NCI-H345 treated with DMSO at 0.1 percent for 48 hours (cell line): ENCODE data around the gene CCL14.

ENCODE experiments used
- DNase-seq: peaks from one replicate; lab custom pipeline; 2025; ENCODE audit not compliant: unreplicated experiment; lab: John Stamatoyannopoulos, UW

CCL14 gene

DNA sequence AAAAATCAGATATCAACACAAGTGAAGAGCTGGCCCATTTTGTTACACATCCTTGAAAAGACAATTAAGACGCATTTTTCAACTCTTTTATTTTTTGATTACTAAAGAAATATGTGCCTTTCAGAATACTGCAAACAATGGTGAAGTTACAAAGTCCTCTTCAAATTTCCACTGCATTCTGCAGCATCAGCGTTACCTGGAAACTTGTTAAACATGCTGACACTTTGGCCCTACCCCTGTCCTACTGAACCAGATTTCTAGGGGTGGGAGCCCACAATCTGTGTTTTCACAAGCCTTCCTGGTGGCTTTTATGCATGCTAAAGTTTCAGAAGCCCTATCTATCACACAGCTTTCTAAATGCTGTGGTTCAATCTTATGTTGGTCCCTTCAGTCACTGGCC is 4.5 kb upstream of the CCL14 start:
- DNase-seq: no peak

DNA sequence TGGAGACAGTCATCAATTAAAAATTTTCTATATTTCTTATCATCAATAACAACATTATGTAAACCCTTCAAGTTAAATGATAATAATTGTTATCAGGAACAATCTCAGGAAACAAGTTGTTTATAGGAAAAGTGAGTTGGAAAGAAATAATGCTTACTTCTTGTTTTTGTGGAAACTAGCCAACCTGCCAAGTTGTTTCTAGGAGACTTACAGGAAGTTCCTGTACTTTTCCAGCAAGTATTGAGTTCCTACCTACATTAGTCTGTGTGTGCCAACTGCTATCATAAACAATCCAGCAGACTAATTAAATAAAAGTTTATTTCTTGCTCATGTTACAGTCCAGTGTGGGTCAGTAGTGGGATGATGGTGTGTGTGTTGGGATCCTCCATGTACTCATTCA is 1.6 kb upstream of the CCL14 start:
- DNase-seq: no peak

DNA sequence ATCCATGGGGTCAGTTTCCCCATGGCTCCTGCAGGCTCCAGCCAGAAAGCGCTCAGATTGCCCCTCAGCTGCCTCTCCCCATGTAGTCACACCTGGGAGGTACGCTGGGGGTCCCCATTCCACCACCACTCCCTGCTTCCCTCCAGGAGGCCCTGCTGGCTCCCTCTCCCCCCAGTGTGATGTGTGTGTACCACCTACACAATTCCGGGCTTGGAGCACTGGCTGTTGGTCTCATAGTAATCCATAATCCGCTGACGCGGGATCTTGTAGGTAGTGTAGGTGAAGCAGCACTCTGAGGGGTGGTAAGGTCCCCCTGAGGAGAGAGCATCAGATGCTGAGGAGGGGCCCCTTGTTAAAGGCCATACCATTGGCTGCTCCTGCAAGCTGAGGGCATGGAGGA is 2.4 kb downstream of the CCL14 start:
- no peak for DNase-seq

DNA sequence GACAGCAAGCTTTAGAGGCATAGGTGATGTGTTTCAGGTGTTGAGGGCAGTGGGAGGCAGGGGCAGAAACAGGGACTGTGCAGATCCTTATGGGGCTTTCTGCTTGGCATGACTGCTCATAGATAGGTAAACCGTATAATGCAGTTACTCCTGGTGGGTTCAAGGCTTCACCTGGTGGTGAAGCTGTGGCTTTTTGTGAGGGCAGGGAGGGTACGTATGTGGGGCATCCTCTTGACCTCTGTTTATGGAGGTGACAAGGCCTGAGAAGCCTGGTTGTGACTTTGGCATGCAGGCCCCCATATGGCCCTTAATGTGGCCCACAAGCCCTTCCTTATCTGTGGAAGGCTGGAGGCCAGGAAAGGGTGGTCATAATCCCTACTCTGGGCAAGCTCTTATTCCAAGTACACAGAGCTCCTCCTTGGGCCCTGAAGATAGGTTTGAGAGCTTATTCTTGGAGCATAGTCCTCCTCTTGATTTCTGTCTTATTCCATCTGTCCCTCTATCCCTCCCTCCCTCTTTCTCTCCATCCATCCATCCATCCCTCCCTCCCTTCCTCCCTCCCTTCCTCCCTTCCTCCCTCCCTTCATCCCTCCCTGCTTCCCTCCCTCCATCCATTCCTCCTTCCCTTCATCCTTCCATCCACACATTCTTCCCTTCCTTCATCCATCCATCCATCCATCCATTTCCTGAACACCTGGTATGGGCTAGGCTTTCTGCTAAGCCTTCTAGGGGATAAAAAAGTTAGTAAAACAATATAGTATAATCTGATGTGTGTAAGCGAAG is 3.9 kb downstream of the CCL14 start:
- DNase-seq: no peak

DNA sequence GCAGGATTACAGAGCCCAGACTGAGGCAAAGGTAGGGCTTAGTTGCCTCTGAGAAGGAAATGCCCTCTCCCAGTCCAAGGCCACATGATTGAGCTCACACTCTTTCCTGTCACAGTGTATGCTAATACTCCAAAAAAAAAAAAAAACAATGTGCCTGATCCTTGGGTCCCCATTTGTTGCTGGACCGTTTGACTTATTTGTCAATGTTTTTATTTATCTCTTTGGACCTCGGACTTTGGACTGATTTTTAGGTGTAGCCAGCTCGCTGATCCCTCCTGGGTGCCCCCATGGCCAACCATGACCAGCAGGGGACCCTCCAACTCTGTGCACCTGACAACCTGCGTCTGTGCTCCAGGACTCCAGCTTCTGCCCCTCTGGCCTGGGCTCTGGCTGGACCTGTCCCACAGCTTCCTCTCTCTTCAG is 4.6 kb downstream of the CCL14 start:
- no peak for DNase-seq

DNA sequence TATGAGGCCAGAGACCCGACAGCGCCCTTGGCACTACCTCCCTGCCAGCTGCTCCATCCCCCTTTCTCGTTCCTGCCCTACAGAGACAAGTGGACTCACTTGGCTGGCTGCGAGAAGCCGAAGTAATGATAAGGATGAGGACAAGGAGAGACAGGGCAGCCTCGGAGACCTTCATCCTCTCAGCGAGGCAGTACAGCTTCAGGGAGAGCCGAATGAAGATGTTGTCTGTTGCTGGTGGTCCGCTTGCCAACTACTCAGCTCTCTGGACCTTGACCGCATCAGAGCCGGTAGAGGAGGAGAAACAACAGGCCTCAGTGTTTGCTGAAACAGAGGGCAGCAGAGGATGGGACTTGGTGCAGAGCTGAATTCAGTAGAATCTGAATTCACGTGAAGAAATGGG is 5.3 kb downstream of the CCL14 start, which contains the start of gene CCL16:
TSS of gene CCL16 (minus strand) at position 252 of the 400 bp plus-strand sequence. CDS start at position 175, 77 bp downstream.
- no peak for DNase-seq

DNA sequence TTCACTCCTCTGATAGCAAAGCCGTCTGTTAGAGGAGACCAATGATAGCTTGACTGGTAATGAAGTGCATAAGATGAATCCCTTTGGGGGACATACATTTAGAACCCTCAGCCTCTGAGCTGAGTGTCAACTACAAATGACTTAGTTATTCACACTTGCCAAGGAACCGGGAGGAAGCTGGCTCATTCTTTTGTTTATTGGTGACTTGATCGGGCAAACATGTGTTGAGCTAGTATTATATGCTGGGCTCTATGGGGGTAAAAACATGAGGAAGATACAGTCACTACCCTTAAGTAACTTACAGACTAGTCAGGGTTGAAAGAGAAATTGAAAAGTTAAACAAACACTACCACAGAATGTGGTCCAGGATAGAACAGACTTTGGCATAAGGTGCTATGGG is 8.2 kb downstream of the CCL14 start:
- no peak for DNase-seq

DNA sequence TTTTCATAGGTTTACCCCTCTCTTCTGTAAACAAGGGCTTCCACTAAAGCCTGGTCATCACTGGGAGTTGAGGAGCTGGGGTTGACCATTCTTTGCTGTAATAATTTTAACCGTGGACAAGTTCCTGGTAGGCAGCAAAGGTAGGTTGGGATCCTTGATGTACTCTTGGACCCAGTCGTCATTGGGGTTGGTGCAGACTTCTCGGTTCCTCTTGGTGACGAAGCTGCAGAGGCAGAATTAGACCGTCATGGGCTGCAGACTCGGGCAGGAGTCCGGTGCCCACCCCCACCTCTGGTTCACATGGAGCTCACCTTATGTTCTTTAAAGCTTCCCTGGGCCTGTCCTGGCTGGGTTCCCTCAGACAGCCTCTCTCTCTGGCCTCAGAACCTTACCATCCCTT is 9.0 kb downstream of the CCL14 start:
- DNase-seq: no peak

DNA sequence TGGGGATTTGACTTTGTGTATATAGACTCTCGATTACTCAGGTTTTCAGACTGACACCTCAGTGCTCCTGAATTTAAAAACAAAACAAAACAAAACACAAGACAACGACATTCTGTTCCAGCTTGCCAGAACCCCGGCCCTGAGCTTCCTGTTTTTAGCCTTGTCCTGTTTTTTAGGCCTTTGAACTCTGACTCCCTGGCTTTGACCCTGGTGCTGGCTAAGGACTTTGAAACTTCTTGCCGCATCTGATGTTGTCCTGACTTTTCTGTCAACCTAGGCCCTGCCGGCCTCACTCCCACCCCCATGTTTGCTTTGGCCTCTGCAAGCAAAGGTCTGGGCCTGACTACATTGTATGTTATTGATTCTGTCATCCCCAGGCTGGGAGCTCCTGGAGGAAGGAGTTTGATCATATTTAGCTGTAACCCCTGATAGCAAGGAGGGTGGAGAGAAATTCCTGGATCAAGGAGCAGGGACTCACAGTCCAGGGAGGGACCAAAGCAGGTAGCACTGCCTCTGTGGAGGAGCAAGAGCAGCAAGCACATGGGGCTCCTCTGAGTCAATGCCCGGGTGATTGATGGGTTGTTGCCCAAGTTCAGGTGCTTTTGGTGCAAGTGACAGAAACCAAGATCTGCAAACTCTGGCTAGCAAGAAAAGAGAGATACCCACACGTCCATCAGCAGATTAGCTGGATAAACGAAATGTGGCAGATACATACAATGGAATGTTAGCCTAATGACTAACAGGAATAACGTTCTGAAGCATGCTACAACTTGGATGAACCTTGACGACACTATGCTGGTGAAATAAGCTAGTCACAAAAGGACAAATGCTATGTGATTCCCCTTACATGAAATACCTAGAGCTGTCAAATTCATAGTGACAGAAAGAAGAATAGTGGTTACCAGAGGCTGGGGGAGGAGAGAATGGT is 12.9 kb downstream of the CCL14 start:
- DNase-seq: no peak

DNA sequence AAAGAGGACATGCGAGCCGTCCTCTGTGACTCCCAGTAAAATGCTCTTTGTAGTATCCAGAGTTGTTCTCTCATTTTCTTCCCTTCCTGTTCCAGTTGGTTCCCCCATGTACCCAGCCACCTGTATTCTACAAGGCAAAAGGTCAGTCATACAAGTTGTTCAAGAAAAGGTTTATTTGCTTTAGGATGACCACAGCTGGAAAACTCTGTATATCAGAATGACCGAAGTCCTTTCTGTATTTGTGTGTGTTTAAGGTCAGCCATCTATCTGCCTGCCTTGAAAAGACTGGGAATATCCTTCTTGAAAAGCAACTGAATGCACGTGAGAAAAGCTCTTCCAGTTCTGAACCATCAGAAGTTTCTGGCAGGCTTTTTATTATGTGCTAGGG is 13.6 kb downstream of the CCL14 start:
- no peak for DNase-seq

DNA sequence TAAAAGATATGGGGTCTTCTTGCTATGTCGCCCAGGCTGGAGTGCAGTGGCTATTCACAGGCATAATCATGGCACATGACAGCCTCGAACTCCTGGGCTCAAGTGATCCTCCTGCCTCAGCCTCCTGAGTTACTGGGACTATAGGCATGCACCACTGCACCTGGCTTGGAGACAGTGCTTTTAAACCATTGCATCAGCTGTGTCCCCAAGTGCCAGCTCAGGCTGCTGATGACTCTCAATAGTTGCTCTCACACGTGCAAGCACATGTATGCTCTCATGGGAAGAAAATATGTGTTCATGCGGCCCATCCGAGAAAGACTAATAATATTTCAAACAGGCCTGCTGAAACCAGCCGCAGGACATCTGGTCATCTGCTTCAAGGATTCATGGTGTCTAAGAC is 14.0 kb downstream of the CCL14 start:
- no peak for DNase-seq

DNA sequence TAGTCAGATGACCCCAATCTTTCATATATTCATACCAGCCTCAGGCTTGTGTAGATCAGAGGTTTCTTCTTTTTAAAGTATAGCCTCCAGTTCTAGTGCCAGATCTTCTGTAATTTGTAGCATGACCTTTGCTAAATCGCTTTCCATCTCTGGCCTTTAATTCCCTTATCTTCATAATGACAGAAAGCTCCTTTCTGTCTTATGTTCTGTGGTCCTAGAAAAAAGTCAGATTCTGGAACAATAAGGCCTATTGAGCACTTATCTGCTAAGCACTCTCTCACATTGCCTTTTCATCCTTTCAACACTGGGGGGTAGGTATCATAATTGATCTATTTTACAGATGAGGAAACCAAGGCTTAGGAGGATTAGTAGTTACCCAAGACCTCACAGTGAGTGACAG is 14.5 kb downstream of the CCL14 start:
- no peak for DNase-seq

DNA sequence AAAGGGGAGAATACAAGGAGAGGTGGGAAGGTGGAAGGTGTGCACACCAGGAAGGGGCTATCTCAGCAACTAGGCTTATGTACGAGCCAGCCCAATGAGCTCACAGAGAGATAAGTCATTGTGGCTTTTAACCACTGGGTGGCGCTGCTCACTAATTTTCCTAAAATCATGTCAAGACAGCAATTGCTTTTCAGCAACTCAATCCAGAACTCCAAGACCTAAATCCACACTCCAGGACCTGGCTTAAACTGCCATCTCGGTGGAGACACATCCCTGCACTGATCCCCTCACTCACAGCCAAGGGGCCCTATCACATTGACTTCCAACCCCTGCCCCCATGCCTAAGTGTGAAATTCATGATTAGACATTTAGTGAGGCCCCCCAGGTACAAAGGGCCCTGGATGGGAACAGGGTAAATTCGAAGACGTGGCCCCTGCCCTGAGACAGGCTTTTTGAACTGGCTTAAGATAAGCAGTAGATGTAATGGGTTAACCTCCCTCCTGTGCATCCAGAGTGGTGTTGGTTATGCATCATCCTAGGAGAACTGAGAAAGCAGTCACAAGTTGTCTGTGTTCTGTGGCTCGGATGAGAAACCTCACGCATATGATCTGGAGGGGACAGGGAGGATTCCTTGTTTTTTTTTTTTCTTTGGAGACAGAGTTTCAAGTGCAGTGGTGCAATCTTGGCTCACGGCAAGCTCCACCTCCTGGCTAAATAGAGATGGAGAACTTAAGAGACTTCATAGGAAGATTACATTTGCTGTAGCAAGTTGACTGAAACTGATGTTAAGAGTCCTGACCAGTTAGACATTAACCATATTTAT is 16.8 kb downstream of the CCL14 start:
- DNase-seq: peak; percentile 68

DNA sequence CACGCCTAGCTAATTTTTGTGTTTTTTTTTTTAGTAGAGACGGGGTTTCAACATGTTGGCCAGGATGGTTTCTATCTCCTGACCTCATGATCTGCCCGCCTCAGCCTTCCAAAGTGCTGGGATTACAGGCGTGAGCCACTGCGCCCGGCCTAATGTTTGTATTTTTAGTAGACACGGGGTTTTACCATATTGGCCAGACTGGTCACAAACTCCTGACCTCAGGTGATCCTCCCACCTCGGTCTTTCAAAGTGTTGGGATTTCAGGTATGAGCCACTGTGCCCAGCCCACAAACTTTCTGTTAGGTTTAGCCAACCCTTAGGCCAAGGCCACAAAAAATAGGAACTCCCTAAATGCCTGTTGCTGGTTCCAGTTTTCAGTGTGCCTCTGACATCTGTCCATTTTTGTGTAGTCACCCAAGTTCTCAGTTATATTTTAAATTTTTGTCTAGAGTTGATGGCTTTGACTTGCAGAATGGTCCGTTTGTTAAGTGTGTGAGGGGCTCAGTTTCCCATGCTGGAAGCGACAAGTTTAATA is 17.9 kb downstream of the CCL14 start:
- DNase-seq: no peak

DNA sequence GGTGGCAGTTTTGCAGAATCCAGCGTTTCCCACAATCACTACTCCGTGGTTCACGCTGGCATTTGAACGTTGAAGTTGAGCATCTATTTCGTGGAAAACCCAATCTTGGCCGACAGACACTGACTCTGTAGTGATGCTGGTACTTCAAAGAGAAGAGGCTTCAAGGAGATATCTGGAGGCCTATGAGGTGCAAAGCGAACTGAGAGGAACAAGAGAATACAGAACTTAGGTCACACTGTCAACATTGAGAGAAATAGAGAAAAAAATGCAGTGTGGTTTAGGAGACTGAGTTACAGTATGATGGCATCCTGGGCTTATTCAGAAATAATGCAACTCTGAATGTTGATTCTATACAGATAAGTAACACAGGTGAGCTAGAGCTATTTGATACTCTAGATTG is 21.3 kb downstream of the CCL14 start:
- no peak for DNase-seq

DNA sequence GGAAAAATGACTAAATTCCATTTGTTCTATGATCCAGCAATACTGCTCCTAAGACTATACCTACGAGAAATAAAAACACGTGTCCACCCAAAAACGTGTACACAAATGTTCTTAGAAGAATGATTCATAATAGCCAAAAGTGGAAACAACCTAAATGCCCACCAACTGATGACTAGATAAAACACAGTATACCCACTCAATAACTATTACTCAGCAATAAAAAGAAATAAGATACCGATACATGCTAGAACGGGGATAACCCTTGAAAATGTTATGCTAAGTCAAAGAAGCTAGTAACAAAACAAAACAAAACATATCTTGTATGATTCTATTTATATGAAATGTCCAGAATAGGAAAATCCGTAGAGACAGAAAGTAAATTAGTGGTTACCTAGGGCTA is 22.9 kb downstream of the CCL14 start:
- DNase-seq: no peak

DNA sequence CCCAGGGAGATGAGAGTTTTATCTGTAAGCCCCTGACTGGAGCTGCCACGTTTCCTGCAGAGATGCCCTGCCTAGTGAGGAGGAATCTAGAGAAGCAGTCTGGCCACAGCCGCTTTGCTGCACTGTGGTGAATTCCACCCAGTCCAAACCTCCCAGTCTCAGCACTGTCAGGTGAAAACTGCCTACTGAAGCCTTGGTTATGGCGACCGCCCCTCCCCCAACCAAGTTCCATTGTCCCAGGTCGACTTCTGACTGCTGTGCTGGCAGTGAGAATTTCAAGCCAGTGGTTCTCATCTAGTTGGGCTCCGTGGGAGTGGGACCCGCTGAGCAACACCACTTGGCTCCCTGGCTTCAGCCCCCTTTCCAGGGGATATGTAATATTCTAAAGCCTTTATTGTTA is 32.8 kb downstream of the CCL14 start:
- no peak for DNase-seq

DNA sequence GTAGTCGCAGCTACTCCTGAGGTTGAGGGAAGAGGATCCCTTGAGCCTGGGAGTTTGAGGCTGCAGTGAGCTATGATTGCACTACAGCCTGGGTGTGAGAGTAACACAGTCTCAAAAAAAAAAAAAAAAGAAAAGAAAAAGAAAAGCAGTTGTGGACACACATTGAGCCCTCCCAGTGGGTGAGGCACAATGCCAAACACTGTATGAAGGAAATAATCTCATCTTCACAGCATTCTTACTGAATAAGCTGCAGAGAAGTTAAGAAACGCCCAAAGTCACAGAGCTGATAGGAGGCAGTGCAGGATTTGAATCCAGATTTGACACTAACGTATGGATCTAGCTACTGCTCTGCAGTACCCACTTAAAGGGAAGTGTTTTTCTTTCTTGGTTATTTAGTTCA is 37.1 kb downstream of the CCL14 start:
- no peak for DNase-seq

DNA sequence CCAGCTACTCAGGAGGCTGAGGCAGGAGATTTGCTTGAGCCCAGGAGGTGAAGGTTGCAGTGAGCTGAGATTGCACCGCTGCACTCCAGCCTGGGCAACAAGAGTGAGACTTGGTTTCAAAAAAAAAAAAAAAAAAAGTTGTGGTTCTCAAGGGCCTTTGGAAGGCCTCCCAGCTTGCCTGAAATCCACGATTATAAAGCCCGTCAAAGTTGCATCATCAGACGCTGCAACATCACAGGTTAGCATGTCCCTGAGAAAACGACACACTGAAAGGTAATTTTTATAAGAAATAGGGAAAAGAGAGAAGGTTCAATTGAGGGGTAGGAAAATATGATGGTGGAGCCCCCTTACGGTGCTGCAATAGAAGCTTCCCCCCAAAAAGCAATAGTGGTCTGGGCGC is 38.4 kb downstream of the CCL14 start:
- DNase-seq: no peak

DNA sequence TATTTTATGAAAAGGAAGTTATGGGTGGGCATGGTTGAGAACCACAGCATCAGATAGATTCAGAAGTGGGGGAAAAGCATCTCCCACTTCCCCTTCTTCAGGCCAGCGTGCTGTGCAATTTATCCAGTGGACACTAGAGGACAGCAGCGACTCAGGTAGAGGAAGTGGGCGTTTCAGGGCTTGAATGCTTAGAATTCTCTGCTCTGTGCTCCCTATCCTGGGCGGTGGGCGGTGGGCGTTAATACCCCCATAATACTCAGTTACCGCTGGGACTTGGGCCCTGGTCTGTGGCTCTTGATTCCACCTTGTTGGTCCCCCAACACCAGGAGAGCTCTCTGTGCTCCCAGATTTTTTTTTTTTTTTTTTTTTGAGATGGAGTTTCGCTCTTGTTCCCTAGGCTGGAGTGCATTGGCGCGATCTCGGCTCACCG is 39.4 kb downstream of the CCL14 start:
- peak; percentile 50 for DNase-seq

DNA sequence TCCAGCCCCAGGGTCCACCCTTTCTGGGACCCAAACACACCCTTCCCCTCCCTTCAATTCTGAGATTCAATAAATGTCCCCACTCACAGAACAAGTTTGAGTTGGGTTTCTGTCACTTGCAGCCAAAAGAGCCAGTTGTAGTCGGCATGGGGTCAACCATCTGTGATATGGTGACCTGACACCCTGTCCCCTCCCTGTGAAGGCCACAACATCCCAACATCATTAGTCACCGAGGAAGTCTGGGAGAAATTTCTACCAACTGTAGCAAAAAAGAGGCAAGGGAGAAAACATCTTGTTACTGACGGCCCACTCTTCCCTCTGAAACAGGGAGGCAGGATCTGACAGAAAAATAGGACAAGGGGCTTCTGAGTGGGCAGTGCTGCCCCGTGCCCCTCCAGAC is 42.4 kb downstream of the CCL14 start:
- DNase-seq: no peak
